Astrocyte (in vitro differentiated cells and primary cell): Measurements from ENCODE around the gene CDCA7.

Experiments
- EZH2 ChIP-seq: IDR thresholded peaks from 2 replicates; pipeline ENCODE4 v1.6.1; 2012; ENCODE audit warnings: mild to moderate bottlenecking, low read length, inconsistent platforms; ENCODE audit not compliant: insufficient read depth
- TF ChIP-seq, protein P1 (sequence below): IDR thresholded peaks from 2 replicates; pipeline ENCODE4 v1.5.1; 2011; ENCODE audit warnings: low read depth, mild to moderate bottlenecking, inconsistent platforms, low read length, moderate library complexity; ENCODE audit not compliant: insufficient read depth

DNA sequence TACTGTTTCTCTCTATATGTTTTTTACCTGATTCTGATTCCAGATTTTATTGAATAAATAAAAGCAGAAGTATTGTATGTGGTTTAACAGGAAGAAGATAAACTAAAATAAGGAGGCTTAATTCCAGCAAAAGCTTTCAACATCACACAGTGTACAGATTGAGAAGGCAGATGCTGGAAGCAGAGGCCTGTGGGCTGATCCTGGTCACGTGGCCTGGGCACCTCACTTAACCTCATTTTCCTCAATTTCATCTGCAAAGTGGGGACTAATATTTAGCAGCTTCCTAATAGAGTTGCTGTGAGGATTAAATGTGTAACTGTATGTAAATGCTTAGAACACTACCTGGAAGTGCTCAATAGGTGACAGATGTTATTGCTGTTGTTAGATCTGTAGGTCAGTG, 58.0 kb downstream of the CDCA7 start:
- no peak for TF ChIP-seq EZH2
- TF ChIP-seq, protein P1, sequence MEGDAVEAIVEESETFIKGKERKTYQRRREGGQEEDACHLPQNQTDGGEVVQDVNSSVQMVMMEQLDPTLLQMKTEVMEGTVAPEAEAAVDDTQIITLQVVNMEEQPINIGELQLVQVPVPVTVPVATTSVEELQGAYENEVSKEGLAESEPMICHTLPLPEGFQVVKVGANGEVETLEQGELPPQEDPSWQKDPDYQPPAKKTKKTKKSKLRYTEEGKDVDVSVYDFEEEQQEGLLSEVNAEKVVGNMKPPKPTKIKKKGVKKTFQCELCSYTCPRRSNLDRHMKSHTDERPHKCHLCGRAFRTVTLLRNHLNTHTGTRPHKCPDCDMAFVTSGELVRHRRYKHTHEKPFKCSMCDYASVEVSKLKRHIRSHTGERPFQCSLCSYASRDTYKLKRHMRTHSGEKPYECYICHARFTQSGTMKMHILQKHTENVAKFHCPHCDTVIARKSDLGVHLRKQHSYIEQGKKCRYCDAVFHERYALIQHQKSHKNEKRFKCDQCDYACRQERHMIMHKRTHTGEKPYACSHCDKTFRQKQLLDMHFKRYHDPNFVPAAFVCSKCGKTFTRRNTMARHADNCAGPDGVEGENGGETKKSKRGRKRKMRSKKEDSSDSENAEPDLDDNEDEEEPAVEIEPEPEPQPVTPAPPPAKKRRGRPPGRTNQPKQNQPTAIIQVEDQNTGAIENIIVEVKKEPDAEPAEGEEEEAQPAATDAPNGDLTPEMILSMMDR = no peak
